HEK293 (cell line): Measurements from ENCODE around the gene PRRT1B.

Source experiments
- CTCF ChIA-PET: fragments of 350-600 bp; formaldehyde crosslinking; extraction: SDS; loops from one replicate; lab custom pipeline; 2021; ENCODE audit warnings: antibody characterized with exemption; lab: Yijun Ruan, JAX
- POLR2A ChIA-PET: fragments of 300-600 bp; formaldehyde crosslinking; extraction: SDS; loops from one replicate; lab custom pipeline; 2020; ENCODE audit warnings: antibody characterized with exemption, inconsistent platforms; lab: Yijun Ruan, JAX
- H3K27ac ChIP-seq: fragments of 200-500 bp; sonication (Bioruptor generic); 2 replicates; pipeline ENCODE4 v1.5.1; 2014; ENCODE audit warnings: low read depth, low read length, control low read depth, inconsistent platforms; ENCODE audit errors: extremely low read depth
- H3K36me3 ChIP-seq, 2 experiments: fragments of 200-500 bp in 1 of 2; sonication (Bioruptor generic) in 1 of 2; 1 replicate in 1 of 2; 2 replicates in 1 of 2; pipeline ENCODE4 v1.5.1; 2014 to 2017; ENCODE audit warnings: inconsistent platforms in 2 of 2, low read length in 2 of 2; ENCODE audit not compliant: control insufficient read depth in 2 of 2, insufficient read depth in 1 of 2
- H3K4me1 ChIP-seq: fragments of 200-500 bp; sonication (Bioruptor generic); 2 replicates; pipeline ENCODE4 v1.5.1; 2014; ENCODE audit warnings: mild to moderate bottlenecking, low read length, inconsistent platforms; ENCODE audit not compliant: control insufficient read depth, insufficient read depth
- H3K4me3 ChIP-seq: 2 replicates; pipeline ENCODE4 v1.5.1; 2011; ENCODE audit warnings: low read depth, mild to moderate bottlenecking, control low read depth, low read length, moderate library complexity
- H3K9me3 ChIP-seq: fragments of 200-500 bp; sonication (Bioruptor generic); 2 replicates; pipeline ENCODE4 v1.5.1; 2014; ENCODE audit warnings: low read depth, low read length, inconsistent platforms; ENCODE audit not compliant: control insufficient read depth, insufficient read depth
- EGR2 ChIP-seq: fragments of 450-650 bp; formaldehyde crosslinking; IDR thresholded peaks from 2 replicates; pipeline ENCODE4 v1.5.1; 2016; ENCODE audit warnings: low read depth, missing biosample characterization, missing genetic modification characterization
- GLIS2 ChIP-seq: fragments of 450-650 bp; formaldehyde crosslinking; IDR thresholded peaks from 2 replicates; pipeline ENCODE4 v1.5.1; 2016; ENCODE audit warnings: missing biosample characterization, missing genetic modification characterization
- OVOL3 ChIP-seq: fragments of 450-650 bp; formaldehyde crosslinking; IDR thresholded peaks from 2 replicates; pipeline ENCODE4 v1.5.1; 2016; ENCODE audit warnings: missing biosample characterization, missing genetic modification characterization
- RBAK ChIP-seq: fragments of 450-650 bp; formaldehyde crosslinking; IDR thresholded peaks from 2 replicates; pipeline ENCODE4 v1.5.1; 2016; ENCODE audit warnings: missing biosample characterization, missing genetic modification characterization
- WT1 ChIP-seq: fragments of 450-650 bp; formaldehyde crosslinking; IDR thresholded peaks from 2 replicates; pipeline ENCODE4 v1.5.1; 2016; ENCODE audit warnings: missing biosample characterization, missing genetic modification characterization
- ZBTB8A ChIP-seq: fragments of 450-650 bp; formaldehyde crosslinking; IDR thresholded peaks from 2 replicates; pipeline ENCODE4 v1.5.1; 2016; ENCODE audit warnings: missing biosample characterization, missing genetic modification characterization
- ZIC2 ChIP-seq: fragments of 450-650 bp; formaldehyde crosslinking; IDR thresholded peaks from 2 replicates; pipeline ENCODE4 v1.5.1; 2016; ENCODE audit warnings: missing biosample characterization, missing genetic modification characterization
- ZNF184 ChIP-seq: fragments of 450-650 bp; IDR thresholded peaks from 2 replicates; pipeline ENCODE4 v1.5.1; 2018; ENCODE audit warnings: missing biosample characterization, mild to moderate bottlenecking, missing genetic modification characterization
- ZNF621 ChIP-seq: fragments of 450-650 bp; formaldehyde crosslinking; IDR thresholded peaks from 2 replicates; pipeline ENCODE4 v1.5.1; 2017; ENCODE audit warnings: missing biosample characterization, missing genetic modification characterization
- ZNF626 ChIP-seq: fragments of 450-650 bp; sonication (Bioruptor Pico); formaldehyde crosslinking; IDR thresholded peaks from 2 replicates; pipeline ENCODE4 v1.5.1; 2018; ENCODE audit warnings: missing biosample characterization, missing genetic modification characterization, inconsistent platforms
- ZNF677 ChIP-seq: fragments of 450-650 bp; IDR thresholded peaks from 2 replicates; pipeline ENCODE4 v1.5.0; 2018; ENCODE audit warnings: missing biosample characterization, mild to moderate bottlenecking, missing genetic modification characterization, moderate library complexity
- ZNF707 ChIP-seq: fragments of 450-650 bp; formaldehyde crosslinking; IDR thresholded peaks from 2 replicates; pipeline ENCODE4 v1.5.1; 2016; ENCODE audit warnings: missing biosample characterization, missing genetic modification characterization
- ZNF777 ChIP-seq: fragments of 450-650 bp; formaldehyde crosslinking; IDR thresholded peaks from 2 replicates; pipeline ENCODE4 v1.5.1; 2017; ENCODE audit warnings: missing biosample characterization, missing genetic modification characterization, borderline replicate concordance
- ZNF843 ChIP-seq: fragments of 450-650 bp; formaldehyde crosslinking; IDR thresholded peaks from 2 replicates; pipeline ENCODE4 v1.5.1; 2016; ENCODE audit warnings: missing biosample characterization, missing genetic modification characterization
- ZSCAN23 ChIP-seq: fragments of 450-650 bp; formaldehyde crosslinking; IDR thresholded peaks from 2 replicates; pipeline ENCODE4 v1.5.1; 2016; ENCODE audit warnings: missing biosample characterization, missing genetic modification characterization
- TF ChIP-seq, protein P1 (sequence below): sonication (generic); formaldehyde crosslinking; IDR thresholded peaks from 2 replicates; pipeline ENCODE4 v1.8.1; 2022; ENCODE audit warnings: mild to moderate bottlenecking, moderate library complexity, missing genetic modification reagents
- TF ChIP-seq, protein P2 (sequence below): fragments of 450-650 bp; formaldehyde crosslinking; optimal IDR thresholded peaks from 2 replicates; pipeline ENCODE3; 2016; ENCODE audit warnings: missing biosample characterization, mild to moderate bottlenecking, missing genetic modification characterization
- TF ChIP-seq, protein P3 (sequence below): fragments of 450-650 bp; formaldehyde crosslinking; IDR thresholded peaks from 2 replicates; pipeline ENCODE4 v1.5.1; 2017; ENCODE audit warnings: missing biosample characterization, missing genetic modification characterization
- TF ChIP-seq, protein P4 (sequence below): IDR thresholded peaks from 2 replicates; pipeline ENCODE4 v1.6.1; 2011; ENCODE audit warnings: mild to moderate bottlenecking, low read depth, low read length, borderline replicate concordance
- TF ChIP-seq, protein P5 (sequence below): fragments of 450-650 bp; formaldehyde crosslinking; IDR thresholded peaks from 2 replicates; pipeline ENCODE4 v1.5.1; 2016; ENCODE audit warnings: missing biosample characterization, missing genetic modification characterization
- TF ChIP-seq, protein P6 (sequence below): fragments of 450-650 bp; formaldehyde crosslinking; IDR thresholded peaks from 2 replicates; pipeline ENCODE4 v1.5.1; 2017; ENCODE audit warnings: missing biosample characterization, missing genetic modification characterization
- TF ChIP-seq, protein P7 (sequence below): fragments of 450-650 bp; formaldehyde crosslinking; IDR thresholded peaks from 2 replicates; pipeline ENCODE4 v1.5.1; 2016; ENCODE audit warnings: missing biosample characterization, missing genetic modification characterization

Gene PRRT1B

DNA sequence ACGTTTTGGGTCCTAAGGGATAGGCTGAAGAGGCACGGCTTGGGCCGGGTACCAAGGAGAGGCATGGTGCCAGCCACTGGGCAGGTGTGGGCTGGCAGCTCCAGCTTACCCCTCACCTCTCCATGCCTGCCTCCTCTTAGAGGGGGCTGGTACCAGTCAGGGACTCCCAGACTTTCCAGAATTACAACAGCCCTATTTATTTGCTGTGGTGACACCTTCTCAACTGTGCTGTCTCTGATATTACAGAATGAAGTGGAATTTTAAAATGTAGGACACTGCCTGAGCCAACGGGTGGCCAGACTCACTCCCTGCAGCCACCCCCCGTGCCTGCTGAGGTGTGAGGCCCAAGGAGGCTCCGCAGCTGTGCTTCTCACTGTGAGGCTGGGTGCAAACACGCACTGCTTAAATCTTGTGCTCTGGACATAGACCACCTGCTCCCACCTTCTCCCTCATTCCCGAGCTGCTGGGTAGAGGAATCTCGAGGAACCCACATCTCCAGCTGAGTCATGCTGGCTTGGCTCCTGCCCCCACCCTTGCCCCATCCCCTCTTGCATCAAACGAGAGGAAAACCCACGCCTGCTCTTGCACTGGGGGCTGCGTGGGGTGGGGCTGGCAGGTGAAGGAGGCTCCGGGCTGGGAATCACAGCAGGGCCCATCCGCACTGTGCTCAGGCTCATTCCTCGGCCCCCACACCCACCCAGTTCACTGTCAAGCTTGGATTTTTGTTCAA, 47.9 kb downstream of the PRRT1B start:
- peaks cover 0 to 61% of the 10 kb centered on the region in 2 experiments; a peak in 1 of 3 replicates for H3K36me3 ChIP-seq
- POLR2A ChIA-PET: no interaction called here

DNA sequence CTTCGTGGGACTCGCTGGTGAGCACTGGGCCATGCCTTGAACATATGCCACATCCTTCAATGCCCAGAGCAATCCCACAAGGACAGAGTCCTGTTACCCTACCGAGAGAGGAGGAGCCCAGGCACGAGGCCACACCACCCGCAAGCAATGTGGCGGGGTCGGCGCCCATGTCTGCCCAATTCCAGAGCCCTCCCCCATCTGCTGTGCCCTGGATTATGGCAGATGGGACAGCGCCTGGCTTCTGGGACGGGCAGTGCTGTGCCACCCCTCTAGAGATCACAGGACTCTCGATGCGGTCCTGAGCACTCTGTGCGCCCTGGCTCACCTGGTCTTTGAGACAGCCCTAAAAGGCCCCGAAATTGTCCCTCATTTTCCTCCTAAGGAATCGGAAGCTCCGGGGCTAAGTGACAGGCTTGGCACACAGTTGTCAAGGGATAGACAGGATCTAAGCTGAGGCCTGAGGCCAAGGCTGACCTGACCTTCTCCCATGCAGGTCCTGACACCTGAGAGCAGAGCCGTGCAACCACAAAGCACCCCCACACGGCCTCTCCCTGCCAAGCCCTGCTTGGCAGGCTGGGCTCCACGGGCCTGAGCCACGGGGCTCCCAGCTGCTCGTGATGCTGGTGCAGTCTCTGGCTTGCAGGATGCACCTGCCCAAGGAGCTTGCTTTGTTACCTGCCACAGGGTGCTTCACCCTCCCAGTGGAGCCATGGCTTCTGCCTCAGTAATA, 48.8 kb downstream of the PRRT1B start:
- H3K27ac ChIP-seq: no peak overlapping the region
- no peaks in the 10 kb centered on the region for H3K9me3 ChIP-seq
- ChIA-PET POLR2A (no interaction called here), CTCF (interaction anchor here (0.7 to 8.8 kb wide), 4 partner anchors 9 to 149 kb away, joined by 3 to 193 read pairs (median 4); partner anchors contain the start of gene RAPGEF1)
- no peak overlapping the region for H3K4me3 ChIP-seq
- H3K36me3 ChIP-seq: peaks cover 0 to 55% of the 10 kb centered on the region in 2 experiments; a peak in 2 of 3 replicates
- TF ChIP-seq ZNF777 (tag by site-specific recombination): no peak
- TF ChIP-seq, protein P1, sequence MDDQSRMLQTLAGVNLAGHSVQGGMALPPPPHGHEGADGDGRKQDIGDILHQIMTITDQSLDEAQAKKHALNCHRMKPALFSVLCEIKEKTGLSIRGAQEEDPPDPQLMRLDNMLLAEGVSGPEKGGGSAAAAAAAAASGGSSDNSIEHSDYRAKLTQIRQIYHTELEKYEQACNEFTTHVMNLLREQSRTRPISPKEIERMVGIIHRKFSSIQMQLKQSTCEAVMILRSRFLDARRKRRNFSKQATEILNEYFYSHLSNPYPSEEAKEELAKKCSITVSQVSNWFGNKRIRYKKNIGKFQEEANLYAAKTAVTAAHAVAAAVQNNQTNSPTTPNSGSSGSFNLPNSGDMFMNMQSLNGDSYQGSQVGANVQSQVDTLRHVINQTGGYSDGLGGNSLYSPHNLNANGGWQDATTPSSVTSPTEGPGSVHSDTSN (CRISPR knock-in tag): no peak
- TF ChIP-seq ZNF707 (tag by site-specific recombination): no peak
- no peak for TF ChIP-seq EGR2 (tag by site-specific recombination)
- no peak for TF ChIP-seq OVOL3
- no peak for TF ChIP-seq ZSCAN23 (tag by site-specific recombination)
- no peak for TF ChIP-seq ZNF843
- TF ChIP-seq ZNF621 (tag by site-specific recombination): no peak
- TF ChIP-seq, protein P2, sequence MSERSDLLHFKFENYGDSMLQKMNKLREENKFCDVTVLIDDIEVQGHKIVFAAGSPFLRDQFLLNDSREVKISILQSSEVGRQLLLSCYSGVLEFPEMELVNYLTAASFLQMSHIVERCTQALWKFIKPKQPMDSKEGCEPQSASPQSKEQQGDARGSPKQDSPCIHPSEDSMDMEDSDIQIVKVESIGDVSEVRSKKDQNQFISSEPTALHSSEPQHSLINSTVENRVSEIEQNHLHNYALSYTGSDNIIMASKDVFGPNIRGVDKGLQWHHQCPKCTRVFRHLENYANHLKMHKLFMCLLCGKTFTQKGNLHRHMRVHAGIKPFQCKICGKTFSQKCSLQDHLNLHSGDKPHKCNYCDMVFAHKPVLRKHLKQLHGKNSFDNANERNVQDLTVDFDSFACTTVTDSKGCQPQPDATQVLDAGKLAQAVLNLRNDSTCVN (tag by site-specific recombination): no peak
- no peak for TF ChIP-seq ZNF626 (tag by site-specific recombination)
- TF ChIP-seq, protein P3, sequence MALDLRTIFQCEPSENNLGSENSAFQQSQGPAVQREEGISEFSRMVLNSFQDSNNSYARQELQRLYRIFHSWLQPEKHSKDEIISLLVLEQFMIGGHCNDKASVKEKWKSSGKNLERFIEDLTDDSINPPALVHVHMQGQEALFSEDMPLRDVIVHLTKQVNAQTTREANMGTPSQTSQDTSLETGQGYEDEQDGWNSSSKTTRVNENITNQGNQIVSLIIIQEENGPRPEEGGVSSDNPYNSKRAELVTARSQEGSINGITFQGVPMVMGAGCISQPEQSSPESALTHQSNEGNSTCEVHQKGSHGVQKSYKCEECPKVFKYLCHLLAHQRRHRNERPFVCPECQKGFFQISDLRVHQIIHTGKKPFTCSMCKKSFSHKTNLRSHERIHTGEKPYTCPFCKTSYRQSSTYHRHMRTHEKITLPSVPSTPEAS (tag by site-specific recombination): no peak
- TF ChIP-seq, protein P4, sequence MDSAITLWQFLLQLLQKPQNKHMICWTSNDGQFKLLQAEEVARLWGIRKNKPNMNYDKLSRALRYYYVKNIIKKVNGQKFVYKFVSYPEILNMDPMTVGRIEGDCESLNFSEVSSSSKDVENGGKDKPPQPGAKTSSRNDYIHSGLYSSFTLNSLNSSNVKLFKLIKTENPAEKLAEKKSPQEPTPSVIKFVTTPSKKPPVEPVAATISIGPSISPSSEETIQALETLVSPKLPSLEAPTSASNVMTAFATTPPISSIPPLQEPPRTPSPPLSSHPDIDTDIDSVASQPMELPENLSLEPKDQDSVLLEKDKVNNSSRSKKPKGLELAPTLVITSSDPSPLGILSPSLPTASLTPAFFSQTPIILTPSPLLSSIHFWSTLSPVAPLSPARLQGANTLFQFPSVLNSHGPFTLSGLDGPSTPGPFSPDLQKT: no peak
- TF ChIP-seq, protein P5, sequence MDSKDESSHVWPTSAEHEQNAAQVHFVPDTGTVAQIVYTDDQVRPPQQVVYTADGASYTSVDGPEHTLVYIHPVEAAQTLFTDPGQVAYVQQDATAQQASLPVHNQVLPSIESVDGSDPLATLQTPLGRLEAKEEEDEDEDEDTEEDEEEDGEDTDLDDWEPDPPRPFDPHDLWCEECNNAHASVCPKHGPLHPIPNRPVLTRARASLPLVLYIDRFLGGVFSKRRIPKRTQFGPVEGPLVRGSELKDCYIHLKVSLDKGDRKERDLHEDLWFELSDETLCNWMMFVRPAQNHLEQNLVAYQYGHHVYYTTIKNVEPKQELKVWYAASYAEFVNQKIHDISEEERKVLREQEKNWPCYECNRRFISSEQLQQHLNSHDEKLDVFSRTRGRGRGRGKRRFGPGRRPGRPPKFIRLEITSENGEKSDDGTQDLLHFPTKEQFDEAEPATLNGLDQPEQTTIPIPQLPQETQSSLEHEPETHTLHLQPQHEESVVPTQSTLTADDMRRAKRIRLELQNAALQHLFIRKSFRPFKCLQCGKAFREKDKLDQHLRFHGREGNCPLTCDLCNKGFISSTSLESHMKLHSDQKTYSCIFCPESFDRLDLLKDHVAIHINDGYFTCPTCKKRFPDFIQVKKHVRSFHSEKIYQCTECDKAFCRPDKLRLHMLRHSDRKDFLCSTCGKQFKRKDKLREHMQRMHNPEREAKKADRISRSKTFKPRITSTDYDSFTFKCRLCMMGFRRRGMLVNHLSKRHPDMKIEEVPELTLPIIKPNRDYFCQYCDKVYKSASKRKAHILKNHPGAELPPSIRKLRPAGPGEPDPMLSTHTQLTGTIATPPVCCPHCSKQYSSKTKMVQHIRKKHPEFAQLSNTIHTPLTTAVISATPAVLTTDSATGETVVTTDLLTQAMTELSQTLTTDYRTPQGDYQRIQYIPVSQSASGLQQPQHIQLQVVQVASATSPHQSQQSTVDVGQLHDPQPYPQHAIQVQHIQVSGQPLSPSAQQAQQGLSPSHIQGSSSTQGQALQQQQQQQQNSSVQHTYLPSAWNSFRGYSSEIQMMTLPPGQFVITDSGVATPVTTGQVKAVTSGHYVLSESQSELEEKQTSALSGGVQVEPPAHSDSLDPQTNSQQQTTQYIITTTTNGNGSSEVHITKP (tag by site-specific recombination): no peak
- TF ChIP-seq, protein P6, sequence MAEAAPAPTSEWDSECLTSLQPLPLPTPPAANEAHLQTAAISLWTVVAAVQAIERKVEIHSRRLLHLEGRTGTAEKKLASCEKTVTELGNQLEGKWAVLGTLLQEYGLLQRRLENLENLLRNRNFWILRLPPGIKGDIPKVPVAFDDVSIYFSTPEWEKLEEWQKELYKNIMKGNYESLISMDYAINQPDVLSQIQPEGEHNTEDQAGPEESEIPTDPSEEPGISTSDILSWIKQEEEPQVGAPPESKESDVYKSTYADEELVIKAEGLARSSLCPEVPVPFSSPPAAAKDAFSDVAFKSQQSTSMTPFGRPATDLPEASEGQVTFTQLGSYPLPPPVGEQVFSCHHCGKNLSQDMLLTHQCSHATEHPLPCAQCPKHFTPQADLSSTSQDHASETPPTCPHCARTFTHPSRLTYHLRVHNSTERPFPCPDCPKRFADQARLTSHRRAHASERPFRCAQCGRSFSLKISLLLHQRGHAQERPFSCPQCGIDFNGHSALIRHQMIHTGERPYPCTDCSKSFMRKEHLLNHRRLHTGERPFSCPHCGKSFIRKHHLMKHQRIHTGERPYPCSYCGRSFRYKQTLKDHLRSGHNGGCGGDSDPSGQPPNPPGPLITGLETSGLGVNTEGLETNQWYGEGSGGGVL (tag by site-specific recombination): no peak
- TF ChIP-seq ZNF677 (tag by site-specific recombination): no peak
- no peak for TF ChIP-seq ZBTB8A (tag by site-specific recombination)
- TF ChIP-seq, protein P7, sequence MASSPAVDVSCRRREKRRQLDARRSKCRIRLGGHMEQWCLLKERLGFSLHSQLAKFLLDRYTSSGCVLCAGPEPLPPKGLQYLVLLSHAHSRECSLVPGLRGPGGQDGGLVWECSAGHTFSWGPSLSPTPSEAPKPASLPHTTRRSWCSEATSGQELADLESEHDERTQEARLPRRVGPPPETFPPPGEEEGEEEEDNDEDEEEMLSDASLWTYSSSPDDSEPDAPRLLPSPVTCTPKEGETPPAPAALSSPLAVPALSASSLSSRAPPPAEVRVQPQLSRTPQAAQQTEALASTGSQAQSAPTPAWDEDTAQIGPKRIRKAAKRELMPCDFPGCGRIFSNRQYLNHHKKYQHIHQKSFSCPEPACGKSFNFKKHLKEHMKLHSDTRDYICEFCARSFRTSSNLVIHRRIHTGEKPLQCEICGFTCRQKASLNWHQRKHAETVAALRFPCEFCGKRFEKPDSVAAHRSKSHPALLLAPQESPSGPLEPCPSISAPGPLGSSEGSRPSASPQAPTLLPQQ (tag by site-specific recombination): no peak
- no peak for TF ChIP-seq RBAK (tag by site-specific recombination)
- no peak for TF ChIP-seq WT1 (tag by site-specific recombination)
- no peaks in the 10 kb centered on the region for H3K4me1 ChIP-seq

More for the DNA sequence above, 47.9 kb downstream of the PRRT1B start:
- Histone ChIP-seq H3K4me3 (no peak overlapping the region), H3K27ac (no peak overlapping the region), H3K4me1 (no peaks in the 10 kb centered on the region), H3K9me3 (no peaks in the 10 kb centered on the region)
- TF ChIP-seq ZIC2 (peak; percentile 48; the same call in 1 of the 2 replicates), GLIS2 (tag by site-specific recombination) (peak; percentile 28; the same call in 1 of the 2 replicates), ZNF184 (tag by site-specific recombination) (no peak)
- CTCF ChIA-PET: interaction anchor here (0.7 to 8.8 kb wide), 4 partner anchors 18 to 437 kb away, joined by 3 to 193 read pairs (median 4); partner anchors contain the start of gene RAPGEF1
